Panc1 (cell line): ENCODE results near the gene HOXA10. TPM values are rescaled to one million over a fixed set of nuclear protein-coding genes. Genes with fewer than 3 reads are reported as not detected.

Source experiments
- ATAC-seq: fragments of 200-7000 bp; cut with Tn5 transposase; 2 replicates; pipeline ENCODE4 v1.9.1; 2020; ENCODE audit warnings: mild to moderate bottlenecking, moderate library complexity
- BruUV-seq: library from RNA; stranded (reverse); fragments of 400-500 nt; replicated peaks from 2 replicates; lab custom pipeline; 2021; lab: Mats Ljungman, UMichigan
- CTCF ChIA-PET: fragments of 300-600 bp; sonication (Branson Sonifier 250); formaldehyde crosslinking; loops from one replicate; lab custom pipeline; 2022; ENCODE audit warnings: antibody characterized with exemption; lab: Charles Lee
- POLR2A ChIA-PET: fragments of 300-600 bp; sonication (Branson Sonifier 250); formaldehyde crosslinking; loops from one replicate; lab custom pipeline; 2022; ENCODE audit warnings: antibody characterized with exemption; lab: Charles Lee
- DNase-seq: peaks from one replicate; pipeline ENCODE4 v3.0.0-alpha.2; 2010; ENCODE audit warnings: low read depth, low spot score
- H3K27ac ChIP-seq: 2 replicates; pipeline ENCODE4 v1.5.1; 2011; ENCODE audit warnings: mild to moderate bottlenecking, low read length, inconsistent platforms
- H3K27me3 ChIP-seq: fragments of 200-500 bp; sonication (Bioruptor generic); 2 replicates; pipeline ENCODE4 v1.6.0; 2014; ENCODE audit warnings: low read length, inconsistent platforms; ENCODE audit not compliant: control insufficient read depth, insufficient read depth
- H3K36me3 ChIP-seq: fragments of 200-500 bp; sonication (Bioruptor generic); 2 replicates; pipeline ENCODE4 v1.5.1; 2014; ENCODE audit warnings: inconsistent platforms, mild to moderate bottlenecking, low read length, moderate library complexity; ENCODE audit not compliant: control insufficient read depth, insufficient read depth
- H3K4me1 ChIP-seq: 2 replicates; pipeline ENCODE4 v1.5.1; 2011; ENCODE audit warnings: inconsistent platforms, mild to moderate bottlenecking, low read length, moderate library complexity; ENCODE audit not compliant: control insufficient read depth, insufficient read depth
- H3K4me3 ChIP-seq, 2 experiments: 2 replicates each; pipeline ENCODE4 v1.5.1; 2011 to 2012; ENCODE audit warnings: low read depth in 2 of 2, low read length in 2 of 2, mild to moderate bottlenecking in 2 of 2, inconsistent platforms in 1 of 2, moderate library complexity in 1 of 2
- H3K9me3 ChIP-seq: fragments of 200-500 bp; sonication (Bioruptor generic); 2 replicates; pipeline ENCODE4 v1.5.1; 2014; ENCODE audit warnings: low read depth, mild to moderate bottlenecking, inconsistent platforms, low read length, moderate library complexity; ENCODE audit not compliant: control insufficient read depth, insufficient read depth
- POLR2AphosphoS5 ChIP-seq: IDR thresholded peaks from 2 replicates; pipeline ENCODE4 v1.6.1; 2012; ENCODE audit warnings: mild to moderate bottlenecking, low read depth, low read length, moderate library complexity
- SIN3A ChIP-seq: IDR thresholded peaks from 2 replicates; pipeline ENCODE4 v1.6.1; 2012; ENCODE audit warnings: low read depth, mild to moderate bottlenecking, low read length, moderate library complexity, borderline replicate concordance; ENCODE audit not compliant: insufficient read depth
- TCF7L2 ChIP-seq: IDR thresholded peaks from 2 replicates; pipeline ENCODE4 v1.6.1; 2011; ENCODE audit warnings: mild to moderate bottlenecking, low read depth, low read length, inconsistent platforms
- in situ Hi-C: cut with HindIII; loops from 2 replicates; pipeline ENCODE4 v1.10.0; 2016; ENCODE audit warnings: low sequenced_read_pairs, low pct_unique_long_range_greater_than_20kb
- intact Hi-C: fragments of 100-400 bp; cut with micrococcal nuclease; formaldehyde crosslinking; loops from one replicate; pipeline ENCODE4 v1.10.0; 2022; ENCODE audit not compliant: unreplicated experiment
- total RNA-seq: library from RNA; stranded (reverse); gene quantifications from one replicate; pipeline ENCODE4 v1.2.1, GENCODE V29; 2021; ENCODE audit not compliant: unreplicated experiment
- TF ChIP-seq, protein P1 (sequence below): fragments of 450-650 bp; IDR thresholded peaks from 2 replicates; pipeline ENCODE4 v1.5.1; 2017; ENCODE audit warnings: mild to moderate bottlenecking
- TF ChIP-seq, protein P2 (sequence below), 2 experiments: IDR thresholded peaks; 2 replicates each; pipeline ENCODE4 v1.6.1; 2011 to 2012; ENCODE audit warnings: low read depth in 2 of 2, control low read depth in 1 of 2, low read length in 1 of 2, mild to moderate bottlenecking in 1 of 2, moderate library complexity in 1 of 2; ENCODE audit not compliant: insufficient read depth in 1 of 2

Gene HOXA10
- total RNA-seq, 1 experiment from 2014 or later = 0.41 TPM

DNA sequence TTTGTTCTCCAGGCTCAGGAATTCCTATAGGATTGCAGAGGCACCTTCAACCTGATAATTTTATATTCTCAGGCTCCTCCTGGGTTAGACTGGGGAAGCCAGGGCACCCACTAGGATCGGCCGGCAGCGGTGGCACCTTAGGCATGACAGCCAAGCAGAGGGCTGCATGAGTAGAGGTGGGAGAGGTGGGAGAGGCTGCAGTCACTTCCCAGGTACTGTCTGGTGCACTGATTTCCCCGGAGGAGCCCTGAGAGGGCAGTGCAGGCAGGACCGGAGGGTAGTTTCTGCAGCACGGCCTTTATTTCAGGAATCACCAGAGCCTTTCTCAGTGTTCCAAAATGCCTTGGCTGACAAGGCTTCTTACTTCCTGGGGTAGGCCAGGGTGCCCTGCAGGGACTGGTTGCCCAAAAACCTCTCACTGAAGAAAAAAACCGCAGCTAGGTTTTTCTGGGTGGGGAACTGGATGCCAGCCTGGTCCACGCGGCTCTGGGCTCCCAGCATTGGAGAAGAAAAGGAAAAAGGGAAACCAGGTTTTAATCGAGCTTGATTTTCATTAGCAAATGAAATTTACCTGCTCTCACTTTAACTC is 29.3 kb upstream of the HOXA10 start:
- no peak overlapping the region for H3K27ac ChIP-seq
- H3K36me3 ChIP-seq = peaks cover 2% of the 10 kb centered on the region; the same call in 1 of the 2 replicates
- no peak overlapping the region for H3K4me3 ChIP-seq
- H3K4me1 ChIP-seq = peaks cover 13% of the 10 kb centered on the region; the same call in 1 of the 2 replicates
- no TSS peak for BruUV-seq
- ChIA-PET POLR2A (no interaction called here), CTCF (interaction anchor here (0.5 kb wide), 1 partner anchor 772 kb away, joined by 8 read pairs; no protein-coding TSS in a partner anchor)
- ATAC-seq (no peak), DNase-seq (no peak)
- intact Hi-C loops = no loop called here
- no peak for TF ChIP-seq SIN3A
- TF ChIP-seq POLR2AphosphoS5 = no peak
- TF ChIP-seq, protein P1, sequence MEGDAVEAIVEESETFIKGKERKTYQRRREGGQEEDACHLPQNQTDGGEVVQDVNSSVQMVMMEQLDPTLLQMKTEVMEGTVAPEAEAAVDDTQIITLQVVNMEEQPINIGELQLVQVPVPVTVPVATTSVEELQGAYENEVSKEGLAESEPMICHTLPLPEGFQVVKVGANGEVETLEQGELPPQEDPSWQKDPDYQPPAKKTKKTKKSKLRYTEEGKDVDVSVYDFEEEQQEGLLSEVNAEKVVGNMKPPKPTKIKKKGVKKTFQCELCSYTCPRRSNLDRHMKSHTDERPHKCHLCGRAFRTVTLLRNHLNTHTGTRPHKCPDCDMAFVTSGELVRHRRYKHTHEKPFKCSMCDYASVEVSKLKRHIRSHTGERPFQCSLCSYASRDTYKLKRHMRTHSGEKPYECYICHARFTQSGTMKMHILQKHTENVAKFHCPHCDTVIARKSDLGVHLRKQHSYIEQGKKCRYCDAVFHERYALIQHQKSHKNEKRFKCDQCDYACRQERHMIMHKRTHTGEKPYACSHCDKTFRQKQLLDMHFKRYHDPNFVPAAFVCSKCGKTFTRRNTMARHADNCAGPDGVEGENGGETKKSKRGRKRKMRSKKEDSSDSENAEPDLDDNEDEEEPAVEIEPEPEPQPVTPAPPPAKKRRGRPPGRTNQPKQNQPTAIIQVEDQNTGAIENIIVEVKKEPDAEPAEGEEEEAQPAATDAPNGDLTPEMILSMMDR = no peak
- TF ChIP-seq TCF7L2 = no peak
- TF ChIP-seq, protein P2, sequence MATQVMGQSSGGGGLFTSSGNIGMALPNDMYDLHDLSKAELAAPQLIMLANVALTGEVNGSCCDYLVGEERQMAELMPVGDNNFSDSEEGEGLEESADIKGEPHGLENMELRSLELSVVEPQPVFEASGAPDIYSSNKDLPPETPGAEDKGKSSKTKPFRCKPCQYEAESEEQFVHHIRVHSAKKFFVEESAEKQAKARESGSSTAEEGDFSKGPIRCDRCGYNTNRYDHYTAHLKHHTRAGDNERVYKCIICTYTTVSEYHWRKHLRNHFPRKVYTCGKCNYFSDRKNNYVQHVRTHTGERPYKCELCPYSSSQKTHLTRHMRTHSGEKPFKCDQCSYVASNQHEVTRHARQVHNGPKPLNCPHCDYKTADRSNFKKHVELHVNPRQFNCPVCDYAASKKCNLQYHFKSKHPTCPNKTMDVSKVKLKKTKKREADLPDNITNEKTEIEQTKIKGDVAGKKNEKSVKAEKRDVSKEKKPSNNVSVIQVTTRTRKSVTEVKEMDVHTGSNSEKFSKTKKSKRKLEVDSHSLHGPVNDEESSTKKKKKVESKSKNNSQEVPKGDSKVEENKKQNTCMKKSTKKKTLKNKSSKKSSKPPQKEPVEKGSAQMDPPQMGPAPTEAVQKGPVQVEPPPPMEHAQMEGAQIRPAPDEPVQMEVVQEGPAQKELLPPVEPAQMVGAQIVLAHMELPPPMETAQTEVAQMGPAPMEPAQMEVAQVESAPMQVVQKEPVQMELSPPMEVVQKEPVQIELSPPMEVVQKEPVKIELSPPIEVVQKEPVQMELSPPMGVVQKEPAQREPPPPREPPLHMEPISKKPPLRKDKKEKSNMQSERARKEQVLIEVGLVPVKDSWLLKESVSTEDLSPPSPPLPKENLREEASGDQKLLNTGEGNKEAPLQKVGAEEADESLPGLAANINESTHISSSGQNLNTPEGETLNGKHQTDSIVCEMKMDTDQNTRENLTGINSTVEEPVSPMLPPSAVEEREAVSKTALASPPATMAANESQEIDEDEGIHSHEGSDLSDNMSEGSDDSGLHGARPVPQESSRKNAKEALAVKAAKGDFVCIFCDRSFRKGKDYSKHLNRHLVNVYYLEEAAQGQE (IDR thresholded peaks at IDR 0.05; ENCODE audit: insufficient read depth in 1 of 2, low read depth in 2 of 2, low read length in 1 of 2) = no peak
- H3K27me3 ChIP-seq = no peaks in the 10 kb centered on the region; the same call in 1 of the 2 replicates
- H3K9me3 ChIP-seq = no peaks in the 10 kb centered on the region
- in situ Hi-C loops = no loop called here

DNA sequence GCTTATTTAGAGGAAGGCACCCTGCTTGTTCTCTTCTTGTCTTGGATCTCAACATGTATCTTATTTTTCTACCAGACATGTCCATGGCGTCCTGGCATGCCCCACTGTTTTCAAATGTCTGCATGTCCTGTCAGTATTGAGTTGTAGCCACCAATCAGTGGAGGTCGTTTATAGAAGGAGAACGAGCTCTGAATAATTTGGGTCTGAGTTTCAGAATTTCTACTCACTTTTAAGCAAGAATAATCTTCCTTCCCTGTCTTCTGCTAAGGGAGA is 28.7 kb upstream of the HOXA10 start:
- in situ Hi-C loops = no loop called here
- no peaks in the 10 kb centered on the region for H3K9me3 ChIP-seq

More for the DNA sequence above, 28.7 kb upstream of the HOXA10 start:
- intact Hi-C loops = no loop called here
- Histone ChIP-seq H3K27me3 (no peaks in the 10 kb centered on the region; the same call in 1 of the 2 replicates), H3K27ac (no peak overlapping the region), H3K4me3 (no peak overlapping the region), H3K36me3 (peaks cover 2% of the 10 kb centered on the region; the same call in 1 of the 2 replicates), H3K4me1 (peaks cover 13% of the 10 kb centered on the region; the same call in 1 of the 2 replicates)
- CTCF ChIA-PET = interaction anchor here (0.5 to 0.7 kb wide), 2 partner anchors 125 to 773 kb away, joined by 8 to 21 read pairs; no protein-coding TSS in a partner anchor
- no peak for TF ChIP-seq SIN3A
- TF ChIP-seq, protein P2 (IDR thresholded peaks at IDR 0.05; ENCODE audit: insufficient read depth in 1 of 2, low read depth in 2 of 2, low read length in 1 of 2) = no peak
- no peak for TF ChIP-seq POLR2AphosphoS5
- TF ChIP-seq, protein P1 = no peak
- no peak for TF ChIP-seq TCF7L2
- DNase-seq = no peak
- BruUV-seq = no TSS peak
- ATAC-seq = no peak
- POLR2A ChIA-PET = no interaction called here
